Umbilical cord (tissue), 2 donors: Measurements from ENCODE around the gene RTN4. TPM values are rescaled to one million over a fixed set of nuclear protein-coding genes. Genes with fewer than 3 reads are reported as not detected.
A peak's percentile ranks its signal among the peaks of the same experiment; 100 is the strongest.

Experiments used
- DNase-seq: peaks from one replicate; pipeline ENCODE4 v3.0.0-alpha.2; 2015; ENCODE audit warnings: low spot score
- total RNA-seq: library from RNA; depleted of rRNA; stranded (reverse); fragments of >200 nt; gene quantifications from one replicate; pipeline ENCODE4 v1.2.3, GENCODE V29; 2014; ENCODE audit warnings: low replicate concordance; ENCODE audit not compliant: insufficient read depth

Gene RTN4
- total RNA-seq, 1 donor from 2014 or later = 92.9 TPM

DNA sequence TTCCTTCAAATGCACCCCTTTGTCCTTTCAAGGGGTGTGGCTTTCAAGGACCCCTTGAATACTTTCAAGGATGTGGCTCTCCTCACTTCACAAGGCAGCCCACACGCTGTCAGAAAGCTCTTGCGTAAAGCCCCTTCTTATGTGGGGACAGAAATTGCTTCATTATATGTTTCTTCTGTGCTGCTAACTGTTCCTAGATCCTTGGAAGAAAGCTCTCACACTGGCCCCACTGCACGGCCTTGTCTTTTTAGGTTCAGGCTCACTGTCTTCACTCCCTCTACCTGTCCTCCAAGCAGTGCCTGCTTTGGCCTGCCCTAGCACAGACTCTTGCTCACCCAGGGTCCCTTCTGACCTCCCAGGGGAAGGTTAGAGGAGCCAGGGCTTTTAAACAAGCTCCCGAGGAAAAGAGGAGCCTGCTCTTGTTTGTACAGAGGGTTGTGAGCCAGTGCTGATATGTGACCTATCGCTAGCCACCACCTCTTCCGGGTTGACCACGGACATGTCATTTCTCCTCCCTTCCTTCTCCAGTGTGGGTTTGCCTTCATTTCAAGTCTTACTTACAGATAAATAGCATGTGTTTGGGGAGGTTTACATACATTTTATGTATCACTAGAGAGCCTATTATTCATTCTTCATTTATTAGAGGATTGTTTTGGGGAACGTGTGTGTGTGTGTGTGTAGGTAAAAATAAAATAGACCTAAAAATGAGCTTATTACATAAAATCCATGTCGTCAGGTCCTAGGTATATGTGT lies 94.7 kb downstream of the RTN4 start:
- DNase-seq = no peak

DNA sequence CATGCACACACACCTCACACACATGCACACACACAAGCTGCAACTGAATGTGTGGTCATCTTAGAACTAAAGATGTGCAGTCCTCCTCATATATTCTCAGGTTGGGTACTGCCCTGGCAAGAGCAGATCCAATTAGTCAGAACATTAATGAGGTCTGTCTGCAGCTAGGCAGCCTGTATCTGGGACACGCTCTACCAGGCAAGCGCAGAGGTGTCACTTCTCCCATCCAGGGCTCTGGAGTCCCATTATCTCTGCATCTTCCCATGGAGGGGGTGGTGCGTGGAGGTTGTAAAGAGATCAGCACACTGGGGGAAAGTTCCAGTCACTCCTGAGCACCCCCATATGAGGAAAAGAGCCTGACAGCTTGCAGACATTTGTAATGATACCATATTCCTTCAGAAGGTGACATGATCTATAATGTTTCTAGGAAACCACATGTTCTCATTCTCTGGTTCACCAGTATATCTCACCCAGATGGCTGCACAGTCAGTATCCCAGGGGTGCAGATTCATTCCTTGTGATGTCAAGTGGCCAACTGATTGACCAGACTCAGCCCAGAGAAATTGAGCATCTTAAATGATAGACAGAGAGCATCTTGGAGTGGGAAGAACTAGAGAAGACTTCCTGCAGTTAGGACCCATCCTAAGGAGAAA lies 95.4 kb downstream of the RTN4 start:
- DNase-seq = no peak

DNA sequence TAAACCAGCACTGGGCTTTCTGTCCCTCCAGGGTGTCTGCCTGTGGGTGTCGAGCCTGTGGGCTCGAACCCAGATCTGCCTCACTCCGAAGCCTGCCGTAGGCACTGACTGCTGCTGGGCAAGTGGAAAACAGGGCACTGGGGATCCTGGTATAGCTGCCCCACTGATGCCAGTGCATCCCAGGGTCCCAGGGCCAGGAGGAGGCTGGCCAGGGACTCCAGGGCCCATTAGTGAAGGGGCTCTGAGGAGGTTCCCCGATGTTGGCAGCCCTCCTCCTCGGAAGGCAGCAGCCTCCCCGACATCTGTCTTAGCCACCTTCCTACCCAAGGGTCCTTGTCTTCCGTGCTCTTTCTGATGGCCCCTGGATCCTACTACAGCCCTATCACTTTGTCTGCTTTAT lies 96.1 kb downstream of the RTN4 start:
- no peak for DNase-seq

DNA sequence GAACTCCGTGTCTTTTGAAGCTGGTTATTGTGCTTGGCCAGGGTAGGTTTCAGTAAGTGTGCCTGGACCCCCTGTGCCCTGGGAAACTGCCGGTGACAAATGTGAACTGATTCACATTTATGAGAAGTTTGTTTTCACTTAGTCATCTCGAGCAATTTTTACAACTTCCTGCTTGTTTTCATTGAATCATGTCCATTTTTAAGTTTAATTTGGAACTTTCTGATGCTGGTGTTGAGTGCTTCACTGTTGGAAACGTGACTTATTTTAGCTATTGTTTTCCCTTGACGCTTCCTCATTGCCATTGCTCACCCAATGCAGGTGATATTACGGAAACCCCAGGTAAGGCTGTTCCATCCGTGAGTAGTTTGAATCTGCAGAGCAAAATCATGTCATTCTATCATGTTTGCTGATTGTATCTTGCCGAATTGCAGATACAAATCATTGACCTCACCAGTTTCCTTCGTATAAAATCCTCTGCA lies 97.2 kb downstream of the RTN4 start:
- DNase-seq = no peak

DNA sequence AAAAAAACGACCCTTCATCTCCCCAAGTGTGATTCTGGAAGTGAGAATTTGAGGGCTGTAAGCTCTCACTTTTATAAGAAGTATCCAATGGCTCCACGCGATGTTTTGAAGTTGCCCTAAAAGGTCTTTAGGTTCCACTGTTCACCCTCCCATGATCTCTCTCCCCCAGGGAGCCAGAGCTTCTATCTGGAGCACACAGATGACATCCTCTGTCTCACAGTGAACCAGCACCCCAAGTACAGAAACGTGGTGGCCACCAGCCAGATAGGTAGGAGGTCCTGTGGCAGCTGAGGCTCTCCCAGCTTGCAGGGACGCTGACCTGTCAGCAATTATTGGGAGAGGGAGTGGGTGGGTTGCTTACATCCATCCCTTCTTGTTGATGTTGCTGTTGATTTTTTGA lies 97.8 kb downstream of the RTN4 start:
- DNase-seq = no peak

DNA sequence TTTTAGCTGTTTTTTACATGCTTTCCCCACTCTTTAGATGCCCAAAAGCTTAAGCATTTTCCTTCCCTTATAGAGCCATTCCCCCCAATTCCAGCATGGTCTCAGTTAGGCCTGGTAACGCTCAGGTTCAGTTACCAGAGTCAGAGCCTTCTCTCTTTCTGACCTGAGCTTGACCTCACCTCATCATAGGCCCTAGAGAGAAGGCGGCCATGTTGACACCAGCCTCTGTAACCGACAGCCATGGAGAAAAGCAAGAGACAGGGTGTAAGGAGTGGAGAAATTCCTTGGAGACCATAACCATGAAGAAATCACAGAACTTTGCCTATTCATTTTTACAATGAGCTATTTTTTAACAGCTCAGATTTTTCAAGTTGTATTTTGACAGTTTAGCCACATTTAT lies 99.4 kb downstream of the RTN4 start:
- DNase-seq = no peak

DNA sequence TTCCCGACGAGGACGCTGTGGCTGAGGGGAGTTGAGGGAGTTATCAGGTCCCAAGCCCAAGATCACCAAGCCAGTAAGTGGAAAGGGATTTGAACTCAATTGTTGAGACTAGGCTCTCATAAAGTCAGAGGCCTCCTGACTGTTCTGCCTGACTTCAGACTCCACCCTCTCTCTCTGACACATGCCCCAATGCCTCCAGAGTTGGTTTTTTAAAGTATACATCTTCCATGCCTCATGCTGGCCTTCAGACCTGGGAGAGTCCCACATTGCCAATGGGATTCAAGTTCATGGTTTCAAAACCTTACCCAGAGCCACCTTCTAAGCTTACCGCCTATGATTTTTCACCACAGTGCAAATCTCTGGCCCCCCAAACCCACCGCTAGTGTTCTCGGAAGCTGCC lies 100.8 kb downstream of the RTN4 start:
- DNase-seq = no peak

DNA sequence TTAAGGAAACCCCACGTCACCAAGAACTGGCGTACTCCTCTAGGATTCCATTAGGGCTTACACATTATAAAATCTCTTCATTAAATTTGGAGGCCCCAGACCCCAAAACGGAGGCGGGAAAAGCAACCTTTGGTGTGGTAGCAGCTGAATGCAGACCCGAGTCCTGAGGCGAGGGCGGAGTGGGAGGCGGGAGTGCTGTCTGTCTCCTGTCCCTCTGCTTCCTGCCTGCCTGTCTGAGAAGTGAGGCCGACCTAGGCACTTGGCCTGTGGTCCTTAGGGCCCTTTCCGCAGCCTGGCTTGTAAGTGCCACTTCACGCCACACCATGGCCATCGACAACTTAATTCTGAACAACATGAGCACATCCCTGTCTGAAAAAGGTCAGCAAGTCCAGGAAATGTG lies 102.1 kb downstream of the RTN4 start:
- no peak for DNase-seq

DNA sequence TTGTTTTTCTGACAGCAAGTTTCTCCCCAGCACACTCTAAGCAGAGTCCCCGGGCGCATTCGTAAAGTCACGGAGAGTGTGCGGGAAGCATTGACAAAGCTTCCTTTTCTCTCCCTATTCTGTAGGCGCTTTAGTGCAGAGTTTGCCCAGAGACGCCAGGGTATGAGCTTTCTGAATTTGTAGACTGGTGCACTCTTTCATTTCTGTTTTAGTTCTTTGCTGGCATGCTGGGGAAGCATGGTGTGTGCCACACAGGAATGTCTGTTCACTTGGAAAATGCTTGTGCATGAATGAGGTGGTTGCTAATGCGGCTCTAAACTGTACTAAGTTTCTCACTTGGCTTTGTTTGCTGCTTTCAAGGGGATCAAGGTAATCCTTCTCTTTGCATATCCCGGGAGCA lies 102.6 kb downstream of the RTN4 start:
- DNase-seq = no peak

DNA sequence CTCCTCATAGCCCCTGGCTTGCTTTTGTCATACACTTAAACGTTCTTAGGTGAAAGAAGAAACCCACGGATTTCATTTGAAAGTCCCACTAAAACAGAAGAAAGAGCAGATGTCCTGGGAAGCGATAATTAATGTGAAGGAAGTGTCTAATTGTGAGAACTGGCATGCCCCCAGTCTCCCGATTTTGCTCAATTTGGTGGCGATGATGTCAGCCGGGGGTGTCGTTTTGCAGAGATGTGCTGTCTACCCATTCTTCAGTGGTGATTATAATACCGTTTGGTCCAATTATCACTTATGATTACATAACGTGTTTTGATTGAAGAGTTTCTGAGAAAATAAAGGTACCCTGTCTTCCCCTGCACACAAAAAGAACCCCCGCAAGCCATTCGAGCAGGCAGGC lies 103.1 kb downstream of the RTN4 start:
- DNase-seq = no peak

DNA sequence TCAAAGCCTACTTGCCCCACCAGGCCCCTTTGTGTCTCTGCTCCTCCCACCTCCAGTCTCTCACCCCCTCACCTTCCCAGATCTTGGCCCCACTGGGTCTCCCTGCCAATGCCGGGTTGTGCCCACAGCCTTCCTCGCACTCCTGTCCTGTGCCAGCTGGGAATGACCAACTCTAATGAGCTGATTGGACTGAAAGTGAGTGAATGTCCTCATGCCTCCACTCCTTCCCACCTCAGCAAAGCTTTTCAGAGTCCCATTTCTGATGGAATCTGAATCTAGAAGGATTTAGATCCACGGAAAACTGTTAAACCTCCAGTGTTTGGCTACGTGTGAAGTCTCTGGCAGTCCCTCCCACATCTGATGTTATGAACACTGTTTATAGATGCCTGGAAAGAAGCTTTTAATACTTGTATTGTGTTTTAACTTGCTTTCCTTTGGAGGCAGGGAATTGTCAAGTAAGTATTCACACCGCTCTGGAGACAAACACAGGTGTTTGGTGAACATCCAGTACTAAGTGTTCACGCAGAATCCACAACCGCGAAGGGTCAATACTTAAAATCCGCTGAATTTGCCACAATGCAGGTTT lies 103.9 kb downstream of the RTN4 start:
- DNase-seq = no peak

DNA sequence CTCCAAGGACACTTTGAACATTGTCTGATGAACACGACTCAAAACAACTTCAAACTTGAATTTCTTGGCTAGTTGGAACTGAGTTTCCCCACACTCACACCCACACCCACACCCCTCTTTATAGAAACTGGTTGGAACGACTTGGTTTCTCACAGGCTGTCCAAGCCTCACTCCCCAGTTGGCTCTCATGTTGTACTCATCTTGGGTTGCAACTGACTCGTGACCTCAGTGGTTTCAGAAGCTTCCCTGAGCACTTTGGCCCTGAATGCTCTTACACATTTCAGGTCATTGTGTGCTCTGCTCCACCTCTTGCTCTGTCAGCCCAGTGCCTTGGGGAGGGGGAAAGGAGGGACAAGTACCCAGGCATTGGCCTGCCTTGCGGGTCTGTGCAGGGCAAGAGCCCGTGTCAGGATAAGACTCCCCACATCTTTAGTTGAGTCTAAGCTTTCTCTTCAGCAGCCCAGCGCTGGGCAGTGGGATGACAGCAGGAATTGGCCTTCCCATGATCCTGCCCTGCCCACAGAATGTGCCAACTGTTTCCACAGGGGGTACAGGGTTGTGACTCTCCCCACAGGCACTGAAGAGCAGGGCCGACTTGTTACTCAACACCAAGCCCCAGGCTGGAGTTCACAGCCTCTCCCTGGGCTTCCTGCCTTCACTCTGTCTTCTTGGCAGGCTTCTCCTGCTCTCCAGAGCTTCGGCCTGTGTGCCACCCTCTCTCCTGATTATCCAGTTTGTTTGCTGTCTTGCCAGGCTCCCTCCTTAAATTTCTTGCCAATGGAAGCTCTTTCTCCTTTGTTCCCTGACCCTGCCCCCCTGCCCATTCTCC lies 104.6 kb downstream of the RTN4 start:
- DNase-seq = peak; percentile 38

DNA sequence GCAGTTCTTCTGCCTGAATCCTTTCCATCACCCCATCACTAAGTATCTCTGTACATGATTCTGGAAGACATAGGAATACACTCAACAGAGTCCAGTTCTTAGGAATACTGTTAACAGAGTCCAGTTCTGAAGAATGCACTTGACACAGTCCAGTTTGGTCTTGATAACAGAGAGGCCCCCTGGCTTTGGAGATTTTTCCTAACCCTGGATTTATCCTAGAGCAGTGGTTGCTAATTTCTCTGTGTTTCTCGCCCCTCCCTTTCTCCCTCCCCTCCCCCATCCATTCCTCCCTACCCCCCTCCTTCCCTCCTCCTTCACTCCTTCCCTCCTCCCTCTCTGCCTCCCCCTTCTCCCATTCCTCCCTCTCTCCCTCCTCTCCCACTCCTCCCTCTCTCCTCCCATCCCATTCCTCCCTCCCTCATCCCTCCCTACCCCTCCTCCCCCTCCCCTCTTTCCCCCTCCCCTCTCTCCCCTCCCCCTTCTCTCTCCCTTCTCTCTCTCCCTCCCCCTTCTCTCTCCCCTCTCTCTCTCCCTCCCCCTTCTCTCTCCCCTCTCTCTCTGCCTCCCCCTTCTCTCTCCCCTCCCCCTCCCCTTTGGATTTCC lies 105.4 kb downstream of the RTN4 start:
- no peak for DNase-seq

DNA sequence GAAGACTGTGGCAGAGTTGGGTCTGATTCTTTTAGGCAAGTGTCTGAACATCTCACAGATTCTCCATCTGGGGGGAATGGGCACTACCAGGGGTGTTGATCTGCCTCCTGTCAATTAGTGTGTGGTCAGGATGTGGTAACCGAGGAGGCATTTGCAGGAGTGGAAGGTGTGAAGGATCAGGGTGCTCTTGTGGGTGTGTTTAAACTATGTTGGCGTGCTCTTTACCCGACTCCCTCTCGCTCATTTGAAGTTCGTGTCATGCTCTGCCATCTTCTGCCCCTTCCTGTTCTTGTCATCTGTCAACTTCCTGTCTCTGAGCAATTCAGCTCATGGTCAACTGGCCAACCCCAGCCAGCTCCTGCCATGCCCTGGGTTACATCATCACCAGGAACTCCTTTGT lies 107.9 kb downstream of the RTN4 start:
- DNase-seq = no peak

DNA sequence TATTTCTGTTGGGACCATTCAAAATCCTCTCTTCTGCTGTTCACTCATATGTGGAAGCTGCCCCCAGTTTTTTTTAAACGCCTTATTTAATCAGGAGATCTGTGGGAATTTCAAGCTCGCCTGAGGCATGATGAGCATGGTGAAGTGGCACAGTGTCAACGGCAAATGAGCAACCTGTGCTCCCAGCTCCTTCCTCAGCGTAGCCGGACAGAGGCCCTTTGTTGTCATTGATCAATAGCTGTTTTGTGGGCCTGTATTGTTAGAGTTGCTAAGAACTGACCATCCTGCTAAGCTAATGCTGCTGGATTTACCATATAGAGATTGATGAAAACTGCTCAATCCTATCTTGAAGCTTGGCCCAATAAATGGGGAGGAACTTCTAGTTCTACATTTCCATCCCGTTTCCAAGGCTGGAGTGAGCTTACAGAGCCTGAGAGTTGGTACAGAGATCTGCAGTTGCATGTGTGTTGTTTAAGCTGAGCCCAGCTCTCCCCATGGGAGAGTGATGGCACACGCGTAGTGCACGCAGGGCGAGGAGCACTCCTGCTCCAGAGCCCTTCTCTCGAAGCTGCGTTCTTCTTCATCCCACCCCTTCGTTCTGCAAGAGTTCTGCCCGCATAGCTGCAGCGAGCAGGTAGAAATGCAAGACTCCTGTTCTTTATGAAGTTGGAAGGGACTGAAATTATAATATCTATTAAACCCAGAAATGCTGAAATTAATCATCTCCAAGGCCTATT lies 108.8 kb downstream of the RTN4 start:
- DNase-seq = no peak

DNA sequence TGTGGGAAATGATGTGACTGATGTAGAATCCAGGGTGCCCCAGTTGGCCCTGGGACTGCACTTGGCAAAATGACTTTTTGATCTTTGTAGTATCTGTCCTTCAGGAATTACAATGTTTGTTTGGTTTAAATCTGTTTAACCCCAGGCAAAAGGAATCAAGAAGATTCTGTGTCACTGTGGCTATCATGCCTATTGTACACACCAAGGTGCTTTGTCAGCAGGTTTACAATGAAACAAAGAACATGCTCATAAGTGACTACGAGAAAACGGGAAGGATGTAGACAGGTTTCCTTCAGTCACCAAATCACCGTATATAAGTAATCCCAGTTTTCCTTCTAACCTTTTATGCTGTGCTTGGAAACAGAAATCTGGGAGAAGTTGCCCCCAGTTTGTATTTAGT lies 109.5 kb downstream of the RTN4 start:
- no peak for DNase-seq

DNA sequence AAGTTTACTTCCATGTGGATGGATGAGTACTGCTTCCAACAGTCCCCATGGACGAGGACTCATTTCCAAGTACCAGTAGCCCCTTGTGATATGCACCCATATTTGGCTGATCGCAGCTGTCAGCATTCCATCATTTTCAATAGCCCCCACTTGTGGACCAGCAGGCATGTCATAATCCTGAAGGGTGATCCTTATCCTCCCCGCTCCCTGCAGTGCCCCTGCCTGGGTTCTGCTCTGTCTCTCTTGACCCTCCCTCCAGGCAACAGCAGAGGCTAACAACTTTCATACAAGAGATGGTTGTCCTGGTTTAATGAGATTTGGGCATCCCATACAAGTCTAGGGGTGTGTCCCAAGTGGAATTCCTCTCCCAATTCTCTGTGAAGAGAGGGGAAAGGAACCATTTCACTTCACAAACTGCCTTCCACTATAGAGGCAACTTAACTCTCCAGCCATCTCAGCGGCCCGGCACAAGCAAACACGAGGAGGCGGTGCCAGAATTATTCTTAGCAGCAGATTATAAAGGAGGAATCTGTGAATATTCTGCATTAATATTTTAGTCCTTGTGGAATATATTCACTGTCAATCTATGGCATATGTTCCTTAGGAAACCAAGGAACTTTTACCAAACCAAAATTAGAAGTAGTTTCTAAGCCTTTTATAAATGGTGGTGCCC lies 110.7 kb downstream of the RTN4 start:
- DNase-seq = no peak

DNA sequence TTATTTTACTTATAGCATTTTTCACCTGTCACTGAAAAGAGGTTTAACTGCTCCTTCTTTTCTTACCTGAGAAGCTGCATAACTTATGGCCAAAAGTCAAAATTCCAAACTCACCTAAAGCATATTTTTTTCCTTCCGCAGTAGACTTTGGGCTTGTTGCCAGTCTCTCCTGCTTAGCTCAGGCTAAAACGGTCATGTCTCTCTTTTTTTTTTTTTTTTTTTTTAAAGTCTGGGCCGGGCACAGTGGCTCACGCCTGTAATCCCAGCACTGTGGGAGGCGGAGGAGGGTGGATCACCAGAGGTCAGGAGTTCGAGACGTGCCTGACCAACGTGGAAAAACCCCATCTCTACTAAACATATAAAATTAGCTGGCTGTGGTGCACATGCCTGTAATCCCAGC lies 113.5 kb downstream of the RTN4 start:
- no peak for DNase-seq

DNA sequence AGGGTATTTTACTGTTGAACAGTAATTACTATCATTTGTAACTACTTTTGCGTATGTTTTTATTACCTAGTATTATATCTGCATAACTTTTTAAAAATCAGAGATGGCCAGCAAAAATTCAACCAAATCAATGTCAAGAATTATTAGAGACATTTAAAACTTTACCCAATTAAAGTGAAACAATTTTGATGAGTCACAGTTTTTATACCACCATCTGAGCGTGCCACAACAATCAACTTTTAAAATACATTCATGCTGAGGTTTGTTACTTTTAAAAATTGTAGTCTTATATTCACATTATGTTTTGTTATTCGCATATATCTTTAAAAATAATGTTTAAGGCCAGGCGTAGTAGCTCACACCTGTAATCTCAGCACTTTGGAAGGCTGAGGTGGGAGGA lies 114.9 kb downstream of the RTN4 start:
- no peak for DNase-seq

DNA sequence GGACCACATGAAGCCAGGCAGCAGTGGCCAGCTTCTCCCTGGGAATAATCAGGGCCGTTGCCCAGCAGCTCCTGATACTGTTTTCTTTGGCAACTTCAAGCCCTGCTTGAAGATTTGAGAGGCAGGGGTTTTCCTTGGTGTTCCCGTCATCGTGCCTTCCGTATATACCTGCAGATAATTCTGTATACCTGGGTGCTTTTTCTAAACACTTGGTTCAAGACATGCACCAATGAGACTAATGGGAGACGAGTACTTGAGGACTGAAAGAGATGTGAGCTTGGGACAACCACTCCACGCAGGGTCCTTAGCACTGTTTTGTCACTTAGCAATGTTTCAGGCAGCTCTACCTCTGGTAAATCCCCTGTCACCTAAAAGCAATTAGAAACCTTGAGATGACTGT lies 118.8 kb downstream of the RTN4 start:
- DNase-seq = no peak

DNA sequence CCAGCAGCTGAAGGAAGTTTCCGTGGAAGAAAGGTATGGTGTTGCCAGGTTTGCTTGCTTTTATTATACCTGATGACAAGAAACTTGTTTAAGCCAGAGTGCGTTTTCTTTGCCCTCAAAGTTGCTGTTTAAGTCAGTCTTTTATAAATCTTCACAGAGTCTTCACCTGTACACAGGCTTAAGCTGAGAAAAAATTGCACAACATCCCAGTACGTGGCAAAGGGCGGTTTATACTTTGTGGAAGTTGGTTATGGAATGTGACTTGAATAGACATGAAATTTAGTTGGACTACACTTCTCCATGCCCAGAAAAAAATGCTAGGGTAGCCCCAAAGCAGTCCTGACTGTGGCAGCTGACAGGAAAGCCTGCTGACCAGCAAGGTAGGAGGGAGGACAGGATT lies 121.5 kb downstream of the RTN4 start:
- DNase-seq = no peak
